Psoas muscle (tissue), 8 donors: Measurements from ENCODE around the gene ANKRD11. TPM values are rescaled to one million over a fixed set of nuclear protein-coding genes. Genes with fewer than 3 reads are reported as not detected.

Experiments used
- ATAC-seq, 4 donors: fragments of 200-7000 bp; cut with Tn5 transposase; one replicate each; pipeline ENCODE4 v1.9.1; 2020; ENCODE audit warnings: moderate library complexity in 3 of 4, mild to moderate bottlenecking in 2 of 4
- DNase-seq, 2 donors: peaks; one replicate each; pipeline ENCODE4 v3.0.0-alpha.2; 2020
- H3K27ac ChIP-seq: fragments of 200-600 bp; one replicate; pipeline ENCODE4 v1.8.0; 2022
- H3K27me3 ChIP-seq, 3 donors: fragments of 200-600 bp in 1 of 3; one replicate each; pipeline versions ENCODE4 v1.6.1 to v1.8.0; 2013 to 2022; ENCODE audit warnings: low read length in 2 of 3, mild to moderate bottlenecking in 2 of 3, moderate library complexity in 1 of 3; ENCODE audit not compliant: insufficient read depth in 3 of 3
- H3K36me3 ChIP-seq, 2 donors: fragments of 200-600 bp in 1 of 2; one replicate each; pipeline versions ENCODE4 v1.6.1 to v1.8.0; 2013 to 2022; ENCODE audit warnings: low read depth in 1 of 2, mild to moderate bottlenecking in 1 of 2, moderate library complexity in 1 of 2; ENCODE audit not compliant: insufficient read depth in 1 of 2
- H3K4me1 ChIP-seq: fragments of 200-600 bp; one replicate; pipeline ENCODE4 v1.8.0; 2022
- H3K4me3 ChIP-seq: fragments of 200-600 bp; one replicate; pipeline ENCODE4 v1.8.0; 2022; ENCODE audit warnings: mild to moderate bottlenecking
- H3K9me3 ChIP-seq: fragments of 200-600 bp; one replicate; pipeline ENCODE4 v1.8.0; 2022
- CTCF ChIP-seq: fragments of 200-600 bp; IDR thresholded peaks from one replicate; pipeline ENCODE4 v1.8.0; 2022; ENCODE audit warnings: antibody characterized with exemption
- WGBS, 3 donors: extraction: QIAGEN DNeasy Blood & Tissue Kit; methylation state at CpG; one replicate each; pipeline versions ENCODE4 v1.1.6 to v1.1.7; 2013; 5-methylcytosine and 5-hydroxymethylcytosine counted together
- intact Hi-C, 2 donors: fragments of 100-400 bp; cut with DNase I; formaldehyde crosslinking; loops; one replicate each; pipeline versions ENCODE4 v1.11.0 to v1.14.2; 2022
- polyA plus RNA-seq, 3 donors: library from polyadenylated mRNA; stranded (reverse); fragments of 200-250 nt; gene quantifications; one replicate each; pipeline ENCODE4 v1.2.3, GENCODE V29; 2013
- total RNA-seq, 4 donors: library from RNA; stranded (reverse); fragmentation: NEBNext Ultra II Directional in 2 of 4; extraction: Animal tissue kit (Norgen Biotek cat#: 25700) in 2 of 4; gene quantifications; one replicate each; pipeline versions ENCODE4 v1.2.1 to v1.2.4, GENCODE V29; 2021 to 2023
- donor health status: healthy with polysubstance abuse.
- donor health status: DM: no; HTN: no; CAD: no; lungs with moderate emphysema.
- donor health status: Bipolar disorder and iron deficiency.
- donor health status: healthy.
- donor health status: DM: yes; HTN: yes; CAD: no.
- donor health status: DM: no; HTN: no; CAD: no.
- donor health status: DM: no; HTN: no; CAD: no.
- donor health status: DM: yes; HTN: yes; CAD: no.

Gene ANKRD11
- total and polyA plus RNA-seq, 7 donors: 22.3 to 72.8 (median 57.2) TPM

GRCh38 chr16:89491238-89491869, 993 bp upstream of the ANKRD11 start:
- Histone ChIP-seq H3K27me3 (no peaks in the 10 kb centered on the region), H3K4me1 (peaks cover 42% of the 10 kb centered on the region), H3K36me3 (peaks cover 0 to 7% of the 10 kb centered on the region in 2 donors), H3K4me3 (peak overlapping the region; percentile 77), H3K27ac (peak overlapping the region; percentile 93), H3K9me3 (no peaks in the 10 kb centered on the region)
- 4 to 6% (median 5%) methylated on average over 22 of the region's 22 CpGs for WGBS, 3 donors
- ATAC-seq (peak; percentile 7 to 48 (median 22)), DNase-seq (peak in 1 of 2 donors; percentile 23)
- intact Hi-C loops: loop anchor here in 1 of 2 donors (5.0 kb wide), 1 partner anchor 244 kb away; no protein-coding TSS in a partner anchor
- peak; percentile 21 for TF ChIP-seq CTCF

GRCh38 chr16:89489898-89490438, 393 bp downstream of the ANKRD11 start:
- WGBS, 3 donors: 1 to 3% (median 2%) methylated on average over 19 to 81 of the region's 81 CpGs
- peaks cover 56% of the 10 kb centered on the region for H3K4me1 ChIP-seq
- no peak for ATAC-seq
- H3K27ac ChIP-seq: peak overlapping the region; percentile 93
- peak overlapping the region; percentile 77 for H3K4me3 ChIP-seq
- TF ChIP-seq CTCF: no peak
- DNase-seq: peak in 1 of 2 donors; percentile 60
- no peaks in the 10 kb centered on the region for H3K27me3 ChIP-seq
- peaks cover 0 to 7% of the 10 kb centered on the region in 2 donors for H3K36me3 ChIP-seq
- no peaks in the 10 kb centered on the region for H3K9me3 ChIP-seq
- intact Hi-C loops: loop anchor here (5.0 to 10.0 kb wide), 3 partner anchors 135 to 243 kb away; no protein-coding TSS in a partner anchor

GRCh38 chr16:89489040-89489897, 1.1 kb downstream of the ANKRD11 start:
- no peaks in the 10 kb centered on the region for H3K9me3 ChIP-seq
- peak overlapping the region; percentile 77 for H3K4me3 ChIP-seq
- peaks cover 63% of the 10 kb centered on the region for H3K4me1 ChIP-seq
- TF ChIP-seq CTCF: peak; percentile 8
- H3K27me3 ChIP-seq: no peaks in the 10 kb centered on the region
- WGBS, 3 donors: 0 to 1% (median 1%) methylated on average over 36 to 71 of the region's 71 CpGs
- H3K36me3 ChIP-seq: peaks cover 0 to 7% of the 10 kb centered on the region in 2 donors
- ATAC-seq (peak; percentile 34 to 52 (median 36)), DNase-seq (peak; percentile 84 to 93)
- intact Hi-C loops: loop anchor here (5.0 to 10.0 kb wide), 2 partner anchors 134 to 157 kb away; no protein-coding TSS in a partner anchor
- H3K27ac ChIP-seq: peak overlapping the region; percentile 93

GRCh38 chr16:89485701-89486246, 4.6 kb downstream of the ANKRD11 start:
- Histone ChIP-seq H3K27me3 (no peaks in the 10 kb centered on the region), H3K36me3 (no peaks in the 10 kb centered on the region), H3K27ac (peak overlapping the region; percentile 64), H3K9me3 (no peaks in the 10 kb centered on the region), H3K4me1 (peaks cover 81% of the 10 kb centered on the region), H3K4me3 (peak overlapping the region; percentile 27)
- no peak for DNase-seq
- no peak for TF ChIP-seq CTCF
- ATAC-seq: no peak
- intact Hi-C loops: loop anchor here (5.0 to 10.0 kb wide), 2 partner anchors 131 to 153 kb away; no protein-coding TSS in a partner anchor
- WGBS, 3 donors: 24 to 31% (median 26%) methylated on average over 4 of the region's 4 CpGs
